ENCODE data around the gene SPATA13. TPM values are rescaled to one million over a fixed set of nuclear protein-coding genes. Genes with fewer than 3 reads are reported as not detected.

SPATA13 gene
- total and polyA plus RNA-seq, 2 donors (not counting 3 experiments of a cell fraction or from before 2014, with no cell fraction given), result 6.6 to 12.9 TPM

DNA sequence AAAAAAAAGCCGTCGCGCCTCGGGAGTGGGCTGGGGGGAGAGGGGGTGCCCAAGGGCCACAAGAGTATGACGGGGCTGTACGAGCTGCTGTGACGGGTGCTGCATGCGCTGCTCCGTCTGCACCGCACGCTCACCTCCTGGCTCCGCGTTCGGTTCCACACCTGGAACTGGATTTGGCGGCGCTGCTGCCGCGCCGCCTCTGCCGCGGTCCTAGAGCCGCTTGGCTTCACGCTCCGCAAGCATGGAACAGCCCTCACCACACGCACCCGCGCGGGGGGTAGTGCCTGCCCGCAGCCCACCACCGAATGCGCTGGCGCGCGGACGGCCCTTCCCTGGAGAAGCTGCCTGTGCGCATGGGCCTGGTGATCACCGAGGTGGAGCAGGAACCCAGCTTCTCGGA is 167.6 kb downstream of the SPATA13 start:
- intact Hi-C loops (cut with micrococcal nuclease), result no loop called here

More for the DNA sequence above, 167.6 kb downstream of the SPATA13 start:
- no peak overlapping the region for H3K27ac ChIP-seq (ENCODE audit: insufficient read depth, low read depth, low read length)
- no peaks in the 10 kb centered on the region for H3K36me3 ChIP-seq (ENCODE audit: control insufficient read depth in 2 of 2, extremely low read depth in 1 of 2, insufficient read depth in 2 of 2, low read length in 2 of 2)
- TF ChIP-seq MYC (IDR thresholded peaks at IDR 0.05; ENCODE audit: low read depth, low read length), result no peak
- TF ChIP-seq, protein P1, sequence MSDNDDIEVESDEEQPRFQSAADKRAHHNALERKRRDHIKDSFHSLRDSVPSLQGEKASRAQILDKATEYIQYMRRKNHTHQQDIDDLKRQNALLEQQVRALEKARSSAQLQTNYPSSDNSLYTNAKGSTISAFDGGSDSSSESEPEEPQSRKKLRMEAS (IDR thresholded peaks at IDR 0.05; ENCODE audit: insufficient read depth, insufficient read length), result no peak
- no peak for TF ChIP-seq POLR2AphosphoS5 (IDR thresholded peaks at IDR 0.05; ENCODE audit: insufficient read depth, low read depth, low read length)
- TF ChIP-seq, protein P2, sequence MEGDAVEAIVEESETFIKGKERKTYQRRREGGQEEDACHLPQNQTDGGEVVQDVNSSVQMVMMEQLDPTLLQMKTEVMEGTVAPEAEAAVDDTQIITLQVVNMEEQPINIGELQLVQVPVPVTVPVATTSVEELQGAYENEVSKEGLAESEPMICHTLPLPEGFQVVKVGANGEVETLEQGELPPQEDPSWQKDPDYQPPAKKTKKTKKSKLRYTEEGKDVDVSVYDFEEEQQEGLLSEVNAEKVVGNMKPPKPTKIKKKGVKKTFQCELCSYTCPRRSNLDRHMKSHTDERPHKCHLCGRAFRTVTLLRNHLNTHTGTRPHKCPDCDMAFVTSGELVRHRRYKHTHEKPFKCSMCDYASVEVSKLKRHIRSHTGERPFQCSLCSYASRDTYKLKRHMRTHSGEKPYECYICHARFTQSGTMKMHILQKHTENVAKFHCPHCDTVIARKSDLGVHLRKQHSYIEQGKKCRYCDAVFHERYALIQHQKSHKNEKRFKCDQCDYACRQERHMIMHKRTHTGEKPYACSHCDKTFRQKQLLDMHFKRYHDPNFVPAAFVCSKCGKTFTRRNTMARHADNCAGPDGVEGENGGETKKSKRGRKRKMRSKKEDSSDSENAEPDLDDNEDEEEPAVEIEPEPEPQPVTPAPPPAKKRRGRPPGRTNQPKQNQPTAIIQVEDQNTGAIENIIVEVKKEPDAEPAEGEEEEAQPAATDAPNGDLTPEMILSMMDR (IDR thresholded peaks at IDR 0.05; ENCODE audit: extremely low read depth in 1 of 2, insufficient read depth in 1 of 2, low read depth in 1 of 2, low read length in 2 of 2), result no peak
- TF ChIP-seq POLR2A (IDR thresholded peaks at IDR 0.05; ENCODE audit: low read depth, low read length), result no peak
- no peak for TF ChIP-seq JUN (IDR thresholded peaks at IDR 0.05; ENCODE audit: borderline replicate concordance, insufficient read depth, insufficient read length, low read depth)
- no peak for TF ChIP-seq GATA2 (IDR thresholded peaks at IDR 0.05; ENCODE audit: insufficient read depth, insufficient read length, low read depth, low read length)
- TF ChIP-seq EZH2 (IDR thresholded peaks at IDR 0.05; ENCODE audit: borderline replicate concordance, low read depth, low read length, severe bottlenecking), result no peak
- no peak for TF ChIP-seq FOS (IDR thresholded peaks at IDR 0.05; ENCODE audit: borderline replicate concordance, insufficient read depth, low read length)
- H3K9me3 ChIP-seq (replicated peaks; ENCODE audit: control insufficient read depth, insufficient read depth, low read length), result no peaks in the 10 kb centered on the region
- BruUV-seq (replicated peaks), result no TSS peak
- peaks cover 0 to 12% of the 10 kb centered on the region in 2 experiments for H3K27me3 ChIP-seq (ENCODE audit: control insufficient read depth in 2 of 2, insufficient read depth in 2 of 2, low read length in 2 of 2)
- ChIA-PET CTCF (no interaction called here), POLR2A (no interaction called here)
- dilution Hi-C loops (cut with MboI; ENCODE audit: extremely low pct_ligation_motif_present, low sequenced_read_pairs), result no loop called here
- FAIRE-seq, result no peak
- no peaks in the 10 kb centered on the region for H3K79me2 ChIP-seq (ENCODE audit: control insufficient read depth, insufficient read depth, low read length)
- DNase-seq (ENCODE audit: low read depth, low spot score), result no peak
- H3K4me2 ChIP-seq (ENCODE audit: insufficient read depth, low read length), result no peak overlapping the region
- H3K9ac ChIP-seq (replicated peaks; ENCODE audit: extremely low read depth, insufficient read depth, low read length), result no peak overlapping the region
- H3K9me1 ChIP-seq (replicated peaks; ENCODE audit: control insufficient read depth, extremely low read depth, insufficient read depth, low read length), result no peaks in the 10 kb centered on the region
- no peaks in the 10 kb centered on the region for H4K20me1 ChIP-seq (replicated peaks; ENCODE audit: control insufficient read depth, extremely low read depth, insufficient read depth, low read length)
- peak overlapping the region; percentile 51 for H2AFZ ChIP-seq (ENCODE audit: low read depth, low read length)
- H3K4me1 ChIP-seq (ENCODE audit: control insufficient read depth, extremely low read depth, insufficient read depth, low read length), result no peaks in the 10 kb centered on the region
- no peak overlapping the region for H3K4me3 ChIP-seq (replicated peaks in 1 of 3; ENCODE audit: insufficient read depth in 1 of 3, low read depth in 1 of 3, low read length in 3 of 3)

All from endothelial cell of umbilical vein (primary cell).